GM12891 (cell line): ENCODE measurements around the gene CACHD1.

Source experiments
- PAX5 ChIP-seq: IDR thresholded peaks from 2 replicates; pipeline ENCODE4 v1.6.1; 2011; ENCODE audit warnings: low read length, moderate library complexity, mild to moderate bottlenecking; ENCODE audit not compliant: insufficient read depth, severe bottlenecking
- POLR2A ChIP-seq: IDR thresholded peaks from 2 replicates; pipeline ENCODE4 v1.6.1; 2011; ENCODE audit warnings: low read depth, low read length, control low read depth
- POLR2AphosphoS5 ChIP-seq: IDR thresholded peaks from 2 replicates; pipeline ENCODE4 v1.6.1; 2011; ENCODE audit warnings: low read depth, low read length, control low read depth
- POU2F2 ChIP-seq: IDR thresholded peaks from 2 replicates; pipeline ENCODE4 v1.6.1; 2011; ENCODE audit warnings: low read depth, mild to moderate bottlenecking, control low read depth, low read length, moderate library complexity
- TAF1 ChIP-seq: IDR thresholded peaks from 2 replicates; pipeline ENCODE4 v1.6.1; 2011; ENCODE audit warnings: low read depth, low read length, control low read depth

DNA sequence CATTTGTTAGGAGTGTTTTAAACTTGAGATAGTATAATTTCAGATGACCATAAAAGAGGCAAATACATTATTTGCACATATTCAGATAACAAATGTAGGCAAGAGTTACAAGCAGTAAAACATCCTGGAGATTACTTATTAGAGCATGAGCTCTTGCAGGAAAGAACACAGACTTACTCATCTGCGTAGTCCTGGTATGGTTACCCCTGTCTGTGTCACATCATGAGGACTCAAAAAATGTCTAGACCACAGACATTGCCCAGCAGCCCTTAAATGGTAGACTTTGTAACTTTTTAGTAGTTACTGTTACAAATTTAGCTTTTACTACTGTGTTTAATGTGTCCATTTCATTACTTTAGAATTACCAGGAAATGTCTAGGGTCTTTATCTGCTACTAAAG lies 12.8 kb downstream of the CACHD1 start:
- no peak for TF ChIP-seq POU2F2
- no peak for TF ChIP-seq POLR2A
- TF ChIP-seq TAF1: no peak
- no peak for TF ChIP-seq POLR2AphosphoS5
- TF ChIP-seq PAX5: no peak
